ENCODE data around the gene FSIP1. TPM values are rescaled to one million over a fixed set of nuclear protein-coding genes. Genes with fewer than 3 reads are reported as not detected.

FSIP1 gene
- total RNA-seq, 2 donors from 2014 or later, result 0.67 to 1.7 TPM

- Mint-ChIP-seq H3K36me3 (ENCODE audit: low read depth) (no peaks in the 10 kb centered on the region), H3K4me3 (no peak overlapping the region), H3K27me3 (no peaks in the 10 kb centered on the region), H3K27ac (peak overlapping the region; percentile 24), H3K4me1 (peaks cover 9% of the 10 kb centered on the region)
- no peak for ATAC-seq
- no peak for DNase-seq
- H3K9me3 ChIP-seq (ENCODE audit: control insufficient read depth, low read length, poor library complexity, severe bottlenecking), result no peaks in the 10 kb centered on the region
These were observed 113.4 kb downstream of the FSIP1 start for GRCh38 chr15:39669241-39669640.

GRCh38 chr15:39668457-39668856 lies 114.2 kb downstream of the FSIP1 start:
- H3K4me1 Mint-ChIP-seq, result peaks cover 10% of the 10 kb centered on the region
- no peak for DNase-seq
- no peak overlapping the region for H3K27ac Mint-ChIP-seq
- ATAC-seq, result no peak
- H3K27me3 Mint-ChIP-seq, result no peaks in the 10 kb centered on the region
- no peaks in the 10 kb centered on the region for H3K9me3 ChIP-seq (ENCODE audit: control insufficient read depth, low read length, poor library complexity, severe bottlenecking)
- H3K36me3 Mint-ChIP-seq (ENCODE audit: low read depth), result no peaks in the 10 kb centered on the region
- no peak overlapping the region for H3K4me3 Mint-ChIP-seq

GRCh38 chr15:39667382-39668127 lies 115.1 kb downstream of the FSIP1 start:
- Mint-ChIP-seq H3K27me3 (no peaks in the 10 kb centered on the region), H3K4me3 (no peak overlapping the region), H3K27ac (peak overlapping the region; percentile 1), H3K4me1 (peaks cover 11% of the 10 kb centered on the region), H3K36me3 (ENCODE audit: low read depth) (no peaks in the 10 kb centered on the region)
- no peaks in the 10 kb centered on the region for H3K9me3 ChIP-seq (ENCODE audit: control insufficient read depth, low read length, poor library complexity, severe bottlenecking)
- DNase-seq (no peak), ATAC-seq (no peak)

- H3K27me3 Mint-ChIP-seq, result no peaks in the 10 kb centered on the region
- no peaks in the 10 kb centered on the region for H3K36me3 Mint-ChIP-seq (ENCODE audit: low read depth)
- ATAC-seq (no peak), DNase-seq (no peak)
- peaks cover 11% of the 10 kb centered on the region for H3K4me1 Mint-ChIP-seq
- H3K27ac Mint-ChIP-seq, result peak overlapping the region; percentile 1
- H3K4me3 Mint-ChIP-seq, result no peak overlapping the region
- no peaks in the 10 kb centered on the region for H3K9me3 ChIP-seq (ENCODE audit: control insufficient read depth, low read length, poor library complexity, severe bottlenecking)
These were observed 116.0 kb downstream of the FSIP1 start for GRCh38 chr15:39666677-39667076.

- Mint-ChIP-seq H3K36me3 (ENCODE audit: low read depth) (no peaks in the 10 kb centered on the region), H3K4me1 (peaks cover 11% of the 10 kb centered on the region), H3K27ac (peak overlapping the region; percentile 73), H3K27me3 (no peaks in the 10 kb centered on the region), H3K4me3 (no peak overlapping the region)
- DNase-seq, result no peak
- peak; percentile 91 for ATAC-seq
- no peaks in the 10 kb centered on the region for H3K9me3 ChIP-seq (ENCODE audit: control insufficient read depth, low read length, poor library complexity, severe bottlenecking)
These were observed 116.9 kb downstream of the FSIP1 start for GRCh38 chr15:39665629-39666250.

- ATAC-seq, result no peak
- no peaks in the 10 kb centered on the region for H3K36me3 Mint-ChIP-seq (ENCODE audit: low read depth)
- H3K4me3 Mint-ChIP-seq, result no peak overlapping the region
- peaks cover 8% of the 10 kb centered on the region for H3K4me1 Mint-ChIP-seq
- no peaks in the 10 kb centered on the region for H3K27me3 Mint-ChIP-seq
- no peaks in the 10 kb centered on the region for H3K9me3 ChIP-seq (ENCODE audit: control insufficient read depth, low read length, poor library complexity, severe bottlenecking)
- DNase-seq, result no peak
- no peak overlapping the region for H3K27ac Mint-ChIP-seq
These were observed 118.9 kb downstream of the FSIP1 start for GRCh38 chr15:39663704-39664250.

GRCh38 chr15:39661776-39662175 lies 120.9 kb downstream of the FSIP1 start:
- Mint-ChIP-seq H3K4me3 (no peak overlapping the region), H3K36me3 (ENCODE audit: low read depth) (no peaks in the 10 kb centered on the region), H3K27ac (no peak overlapping the region), H3K4me1 (peaks cover 8% of the 10 kb centered on the region), H3K27me3 (no peaks in the 10 kb centered on the region)
- no peaks in the 10 kb centered on the region for H3K9me3 ChIP-seq (ENCODE audit: control insufficient read depth, low read length, poor library complexity, severe bottlenecking)
- DNase-seq (no peak), ATAC-seq (no peak)

GRCh38 chr15:39658740-39659139 lies 123.9 kb downstream of the FSIP1 start:
- no peak for ATAC-seq
- H3K36me3 Mint-ChIP-seq (ENCODE audit: low read depth), result no peaks in the 10 kb centered on the region

GRCh38 chr15:39657668-39658067 lies 125.0 kb downstream of the FSIP1 start:
- Mint-ChIP-seq H3K4me3 (no peak overlapping the region), H3K4me1 (peaks cover 2% of the 10 kb centered on the region), H3K27me3 (no peaks in the 10 kb centered on the region), H3K27ac (no peak overlapping the region), H3K36me3 (ENCODE audit: low read depth) (no peaks in the 10 kb centered on the region)
- DNase-seq (no peak), ATAC-seq (no peak)
- H3K9me3 ChIP-seq (ENCODE audit: control insufficient read depth, low read length, poor library complexity, severe bottlenecking), result no peaks in the 10 kb centered on the region

More at GRCh38 chr15:39658740-39659139, 123.9 kb downstream of the FSIP1 start:
- H3K4me3 Mint-ChIP-seq, result no peak overlapping the region
- H3K9me3 ChIP-seq (ENCODE audit: control insufficient read depth, low read length, poor library complexity, severe bottlenecking), result no peaks in the 10 kb centered on the region
- peaks cover 4% of the 10 kb centered on the region for H3K4me1 Mint-ChIP-seq
- no peaks in the 10 kb centered on the region for H3K27me3 Mint-ChIP-seq
- H3K27ac Mint-ChIP-seq, result no peak overlapping the region
- DNase-seq, result no peak

GRCh38 chr15:39657181-39657580 lies 125.5 kb downstream of the FSIP1 start:
- Mint-ChIP-seq H3K4me1 (peaks cover 2% of the 10 kb centered on the region), H3K36me3 (ENCODE audit: low read depth) (no peaks in the 10 kb centered on the region), H3K4me3 (no peak overlapping the region), H3K27me3 (no peaks in the 10 kb centered on the region), H3K27ac (no peak overlapping the region)
- H3K9me3 ChIP-seq (ENCODE audit: control insufficient read depth, low read length, poor library complexity, severe bottlenecking), result no peaks in the 10 kb centered on the region
- no peak for DNase-seq
- no peak for ATAC-seq

GRCh38 chr15:39654304-39654703 lies 128.3 kb downstream of the FSIP1 start:
- no peaks in the 10 kb centered on the region for H3K9me3 ChIP-seq (ENCODE audit: control insufficient read depth, low read length, poor library complexity, severe bottlenecking)
- DNase-seq (no peak), ATAC-seq (no peak)
- H3K27ac Mint-ChIP-seq, result no peak overlapping the region
- no peak overlapping the region for H3K4me3 Mint-ChIP-seq
- H3K36me3 Mint-ChIP-seq (ENCODE audit: low read depth), result no peaks in the 10 kb centered on the region
- peaks cover 2% of the 10 kb centered on the region for H3K4me1 Mint-ChIP-seq
- H3K27me3 Mint-ChIP-seq, result no peaks in the 10 kb centered on the region

GRCh38 chr15:39651881-39652280 lies 130.8 kb downstream of the FSIP1 start:
- Mint-ChIP-seq H3K27me3 (no peaks in the 10 kb centered on the region), H3K4me1 (peaks cover 4% of the 10 kb centered on the region), H3K4me3 (no peak overlapping the region), H3K36me3 (ENCODE audit: low read depth) (no peaks in the 10 kb centered on the region), H3K27ac (peak overlapping the region; percentile 29)
- ATAC-seq (no peak), DNase-seq (no peak)
- H3K9me3 ChIP-seq (ENCODE audit: control insufficient read depth, low read length, poor library complexity, severe bottlenecking), result no peaks in the 10 kb centered on the region

- Mint-ChIP-seq H3K4me3 (no peak overlapping the region), H3K27ac (peak overlapping the region; percentile 29), H3K27me3 (no peaks in the 10 kb centered on the region), H3K4me1 (peaks cover 3% of the 10 kb centered on the region), H3K36me3 (ENCODE audit: low read depth) (no peaks in the 10 kb centered on the region)
- no peak for DNase-seq
- no peaks in the 10 kb centered on the region for H3K9me3 ChIP-seq (ENCODE audit: control insufficient read depth, low read length, poor library complexity, severe bottlenecking)
- no peak for ATAC-seq
These were observed 131.3 kb downstream of the FSIP1 start for GRCh38 chr15:39651295-39651694.
